ENCODE results near the gene AHNAK. TPM values are rescaled to one million over a fixed set of nuclear protein-coding genes. Genes with fewer than 3 reads are reported as not detected.

Gene AHNAK
- polyA plus RNA-seq, 1 experiment, result 145 TPM

GRCh38 chr11:62547691-62548281, 1.2 kb upstream of the AHNAK start:
- peak overlapping the region; percentile 96 for H3K4me3 ChIP-seq (ENCODE audit: low read depth, low read length)
- DNase-seq (ENCODE audit: low read depth), result no peak
- CTCF ChIA-PET, result interaction anchor here (1.0 to 6.7 kb wide), 4 partner anchors 13 to 150 kb away, joined by 4 to 95 read pairs (median 9); no protein-coding TSS in a partner anchor
- H3K36me3 ChIP-seq (ENCODE audit: control insufficient read depth, insufficient read depth, low read length), result peaks cover 2% of the 10 kb centered on the region; the same call in 1 of the 2 replicates
- no peak for TF ChIP-seq CTCF (IDR thresholded peaks at IDR 0.05; ENCODE audit: insufficient read depth, low read depth, low read length)
- no peaks in the 10 kb centered on the region for H3K27me3 ChIP-seq (ENCODE audit: control insufficient read depth, insufficient read depth, low read length)
- POLR2A ChIA-PET, result interaction anchor here (1.0 to 1.2 kb wide), 2 partner anchors 8 to 123 kb away, joined by 3 to 5 read pairs; no protein-coding TSS in a partner anchor

- POLR2A ChIA-PET, result interaction anchor here (0.6 to 1.2 kb wide), 5 partner anchors 9 to 122 kb away, joined by 3 to 11 read pairs (median 5); no protein-coding TSS in a partner anchor
- peak overlapping the region; percentile 96 for H3K4me3 ChIP-seq (ENCODE audit: low read depth, low read length)
- no peak for TF ChIP-seq CTCF (IDR thresholded peaks at IDR 0.05; ENCODE audit: insufficient read depth, low read depth, low read length)
- CTCF ChIA-PET, result interaction anchor here (0.6 to 6.7 kb wide), 7 partner anchors 13 to 149 kb away, joined by 3 to 95 read pairs (median 3); partner anchors contain the start of gene TUT1
- H3K27me3 ChIP-seq (ENCODE audit: control insufficient read depth, insufficient read depth, low read length), result no peaks in the 10 kb centered on the region
- no peak for DNase-seq (ENCODE audit: low read depth)
- H3K36me3 ChIP-seq (ENCODE audit: control insufficient read depth, insufficient read depth, low read length), result peaks cover 3% of the 10 kb centered on the region; the same call in 1 of the 2 replicates
These were observed 471 bp upstream of the AHNAK start for GRCh38 chr11:62546929-62547625.

- H3K4me3 ChIP-seq (ENCODE audit: low read depth, low read length), result peak overlapping the region; percentile 96
- peaks cover 8% of the 10 kb centered on the region; the same call in 1 of the 2 replicates for H3K36me3 ChIP-seq (ENCODE audit: control insufficient read depth, insufficient read depth, low read length)
- peak; percentile 10; the same call in 1 of the 2 replicates for TF ChIP-seq CTCF (IDR thresholded peaks at IDR 0.05; ENCODE audit: insufficient read depth, low read depth, low read length)
- CTCF ChIA-PET, result interaction anchor here (1.7 to 10.6 kb wide), 6 partner anchors 12 to 147 kb away, joined by 5 to 220 read pairs (median 39); no protein-coding TSS in a partner anchor
- POLR2A ChIA-PET, result interaction anchor here (0.6 to 1.4 kb wide), 3 partner anchors 37 to 65 kb away, joined by 6 to 16 read pairs (median 12); no protein-coding TSS in a partner anchor
- H3K27me3 ChIP-seq (ENCODE audit: control insufficient read depth, insufficient read depth, low read length), result no peaks in the 10 kb centered on the region
- peak; percentile 52 for DNase-seq (ENCODE audit: low read depth)
These were observed 966 bp downstream of the AHNAK start for GRCh38 chr11:62545437-62546243.

GRCh38 chr11:62544581-62545436, 1.8 kb downstream of the AHNAK start:
- H3K4me3 ChIP-seq (ENCODE audit: low read depth, low read length), result peak overlapping the region; percentile 96
- no peaks in the 10 kb centered on the region for H3K27me3 ChIP-seq (ENCODE audit: control insufficient read depth, insufficient read depth, low read length)
- DNase-seq (ENCODE audit: low read depth), result no peak
- H3K36me3 ChIP-seq (ENCODE audit: control insufficient read depth, insufficient read depth, low read length), result peaks cover 8% of the 10 kb centered on the region; the same call in 1 of the 2 replicates
- ChIA-PET CTCF (interaction anchor here (1.1 to 10.6 kb wide), 11 partner anchors 8 to 147 kb away, joined by 3 to 220 read pairs (median 20); no protein-coding TSS in a partner anchor), POLR2A (interaction anchor here (0.6 to 1.4 kb wide), 4 partner anchors 8 to 73 kb away, joined by 4 to 16 read pairs (median 6); no protein-coding TSS in a partner anchor)
- no peak for TF ChIP-seq CTCF (IDR thresholded peaks at IDR 0.05; ENCODE audit: insufficient read depth, low read depth, low read length)
